H54 (cell line): ENCODE data around the gene RCOR3.
"Not testable (repeated sequence)": the region's sequence is repeated elsewhere in the genome, so short reads cannot be mapped to it uniquely, and the experiment has no call there.

Source experiments
- DNase-seq: peaks from one replicate; pipeline ENCODE4 v3.0.0; 2011; ENCODE audit warnings: low spot score, mixed read lengths; ENCODE audit not compliant: insufficient read length
- FAIRE-seq: peaks from 3 replicates; lab custom pipeline; 2011; peaks lifted over from hg19 to GRCh38; lab: Jason Lieb, UNC
- POLR2A ChIP-seq: IDR thresholded peaks from 2 replicates; pipeline ENCODE4 v1.6.1; 2011; ENCODE audit warnings: low read depth, mild to moderate bottlenecking, low read length

The RCOR3 gene

DNA sequence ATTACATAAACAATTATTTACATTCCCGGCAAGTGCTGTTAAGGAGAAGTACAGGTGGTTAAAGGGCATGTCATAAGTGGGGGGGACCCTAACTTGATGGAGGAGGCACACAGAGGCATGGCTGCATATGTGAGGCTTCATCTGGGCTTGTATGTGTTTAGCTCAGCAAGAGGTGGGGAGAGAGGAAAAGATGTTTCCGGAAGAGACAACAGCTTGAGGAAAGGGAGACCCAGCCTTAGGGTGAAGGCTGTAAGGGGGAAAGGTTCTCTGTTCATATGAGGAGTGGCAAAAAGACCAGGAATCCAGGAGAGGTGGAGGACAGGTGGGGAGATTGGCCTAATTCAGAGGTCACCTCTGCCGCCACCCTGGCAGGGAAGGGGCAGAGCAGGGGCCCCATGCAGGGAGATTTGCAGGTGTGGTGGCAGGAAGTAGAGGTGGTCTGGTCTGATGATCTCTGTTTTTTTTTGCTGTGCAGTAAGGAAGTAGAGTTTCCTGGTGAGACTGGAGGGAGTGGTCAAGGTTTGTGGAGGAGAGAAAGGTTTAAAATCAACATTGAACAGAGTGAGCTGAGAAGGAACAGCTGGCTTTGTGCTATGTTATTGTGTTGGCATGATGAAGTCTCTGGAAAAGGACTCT lies 76.5 kb downstream of the RCOR3 start:
- no peak for DNase-seq
- no peak for TF ChIP-seq POLR2A
- no peak for FAIRE-seq

DNA sequence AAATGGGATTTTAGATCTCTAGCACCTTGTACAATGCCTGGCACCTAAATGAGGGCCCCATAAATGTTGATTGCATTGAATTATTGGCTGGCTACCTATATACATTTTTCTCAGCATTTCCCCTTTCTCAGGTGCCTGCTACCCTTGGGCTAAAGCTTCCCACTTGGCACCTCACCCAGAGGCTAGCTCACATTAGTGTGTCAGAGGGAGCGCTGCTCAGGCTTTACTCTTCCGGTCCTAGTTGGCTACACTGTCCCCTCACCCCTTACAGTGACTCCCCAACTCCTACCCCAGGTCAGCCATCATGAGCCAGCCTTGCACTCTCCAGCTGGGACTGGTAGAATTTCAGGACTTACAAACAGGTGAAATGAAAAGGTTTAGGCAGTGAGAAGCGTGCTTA lies 77.0 kb downstream of the RCOR3 start:
- DNase-seq (no peak), FAIRE-seq (no peak)
- TF ChIP-seq POLR2A = no peak

DNA sequence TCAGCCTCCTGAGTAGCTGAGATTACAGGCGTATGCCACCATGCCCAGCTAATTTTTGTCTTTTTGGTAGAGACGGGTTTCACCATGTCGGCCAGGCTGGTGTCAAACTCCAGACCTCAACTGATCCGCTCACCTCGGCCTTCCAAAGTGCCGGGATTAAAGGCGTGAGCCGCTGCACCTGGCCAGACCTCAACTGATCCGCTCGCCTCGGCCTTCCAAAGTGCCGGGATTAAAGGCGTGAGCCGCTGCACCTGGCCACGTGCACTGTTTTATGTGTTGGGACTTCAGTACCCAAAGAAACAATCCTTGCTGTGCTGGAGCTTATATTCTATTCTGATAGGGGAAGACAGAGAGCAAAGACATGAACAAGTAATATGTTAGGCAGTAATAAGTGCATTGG lies 77.6 kb downstream of the RCOR3 start:
- no peak for FAIRE-seq
- DNase-seq = no peak
- no peak for TF ChIP-seq POLR2A

DNA sequence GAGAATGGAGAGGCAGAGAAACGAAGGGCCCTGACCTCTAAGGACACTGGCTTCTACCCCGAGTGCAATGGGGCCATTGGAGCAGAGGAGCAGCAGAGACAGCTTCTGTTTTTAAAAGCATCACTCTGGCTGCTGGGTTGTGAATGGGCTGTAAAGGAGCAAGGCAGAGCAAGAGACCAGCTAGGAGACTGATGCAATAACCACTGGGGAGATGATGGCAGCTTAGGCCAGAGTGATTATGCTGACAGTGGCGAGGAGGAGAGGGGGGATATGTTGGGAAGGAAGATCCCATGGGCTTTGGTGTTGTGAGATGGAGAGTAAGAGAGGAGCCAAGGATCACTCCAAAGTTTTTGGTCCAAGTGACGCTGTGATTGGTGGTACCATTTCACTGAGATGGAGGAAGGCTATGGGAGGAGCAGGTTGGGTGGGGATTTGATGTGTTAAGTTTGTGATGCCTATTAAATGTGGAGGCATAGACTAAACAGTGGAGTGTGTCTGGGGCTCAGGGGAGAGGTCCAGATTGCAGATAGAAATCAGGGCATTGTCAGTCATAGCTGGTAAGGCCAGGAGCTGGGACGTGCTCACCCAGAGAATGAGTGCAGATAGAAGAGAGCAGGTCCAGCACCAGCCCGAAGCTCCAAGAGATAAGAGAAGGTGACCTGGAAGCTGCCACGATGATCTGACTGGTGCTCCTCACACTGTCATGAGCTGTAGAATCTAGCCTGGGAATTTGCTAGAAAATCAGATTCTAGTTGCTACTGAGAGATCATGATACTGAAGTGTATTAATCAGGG lies 78.5 kb downstream of the RCOR3 start:
- FAIRE-seq (no peak), DNase-seq (no peak)
- TF ChIP-seq POLR2A = no peak

DNA sequence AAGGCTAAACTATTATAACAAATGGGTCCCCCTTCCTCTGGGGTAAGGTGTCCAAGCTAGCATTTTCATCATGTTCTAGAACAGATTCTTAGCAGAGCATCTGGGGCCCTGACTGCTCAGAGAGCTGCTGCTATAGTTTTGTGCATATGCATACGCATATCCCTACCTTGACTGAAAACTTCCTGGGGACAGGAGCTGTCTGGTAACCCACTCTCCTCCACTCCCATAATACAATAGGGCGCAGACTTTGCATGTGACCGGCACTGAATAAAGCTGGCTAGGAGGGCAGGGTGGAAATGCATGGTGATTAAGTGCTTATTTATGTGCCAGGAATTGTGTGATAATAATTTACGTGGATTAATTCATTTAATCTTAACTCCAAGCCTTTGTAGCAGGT lies 79.1 kb downstream of the RCOR3 start:
- no peak for DNase-seq
- FAIRE-seq = no peak
- no peak for TF ChIP-seq POLR2A

DNA sequence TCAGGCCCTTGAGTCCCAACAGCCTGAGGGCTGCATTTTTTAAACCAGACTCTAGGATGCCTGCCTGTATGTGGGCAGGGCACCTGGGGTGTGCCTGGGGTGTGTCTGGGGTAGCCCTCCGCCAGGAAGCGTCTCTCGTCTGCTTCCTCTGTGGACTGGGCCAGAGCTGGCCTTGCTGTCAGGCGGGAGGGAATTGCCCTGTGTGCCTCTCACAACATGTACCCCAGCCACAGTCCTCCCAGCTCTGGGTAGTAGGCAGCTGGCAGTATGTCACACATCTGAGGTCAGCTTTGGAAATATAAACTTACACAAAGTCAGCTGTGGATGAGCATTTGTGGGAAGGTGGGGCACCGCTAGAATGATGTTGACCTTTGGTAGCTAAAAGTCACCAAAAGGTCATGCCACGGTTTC lies 80.5 kb downstream of the RCOR3 start:
- FAIRE-seq (no peak), DNase-seq (no peak)
- no peak for TF ChIP-seq POLR2A

DNA sequence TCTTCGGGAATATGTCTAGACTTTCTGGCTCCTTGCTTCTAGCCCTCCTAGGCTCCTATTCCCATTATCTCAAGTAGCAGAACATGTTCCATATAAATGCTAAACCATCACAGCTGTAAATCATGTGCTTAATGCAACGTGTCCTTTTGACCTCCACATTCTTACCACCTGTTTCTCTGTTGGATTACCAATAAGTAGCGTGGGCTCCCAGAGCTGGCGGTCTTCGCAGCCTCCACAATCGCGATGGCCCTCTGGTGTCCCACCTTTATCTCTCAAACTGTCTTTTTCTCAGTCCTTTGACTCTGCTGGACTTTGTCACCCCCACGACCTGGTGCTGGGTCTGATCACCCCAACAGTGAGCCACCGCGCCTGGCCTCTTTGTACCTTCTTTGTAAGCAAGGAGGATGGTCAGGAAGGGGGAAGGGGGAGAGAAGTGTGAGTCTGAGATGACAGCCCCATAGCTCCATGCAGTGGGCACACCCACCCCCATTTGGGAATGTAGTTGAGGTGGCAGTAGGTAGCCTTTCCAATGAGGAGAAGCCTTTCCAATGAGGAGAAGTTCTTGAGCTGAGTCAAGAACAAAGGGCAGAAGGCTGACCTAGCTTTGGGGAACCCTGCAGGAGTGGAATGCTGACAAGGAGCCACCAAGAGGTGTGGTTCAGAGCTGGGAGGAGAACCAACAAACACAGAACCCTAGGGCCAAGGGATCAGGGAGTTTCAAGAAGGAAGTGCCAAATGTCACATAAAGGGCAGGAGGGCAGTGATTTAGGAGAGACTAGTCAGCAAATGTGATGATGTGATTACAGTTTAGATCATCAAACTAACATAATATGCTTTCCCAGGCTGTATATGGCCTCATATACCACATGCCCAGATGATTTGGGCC lies 81.7 kb downstream of the RCOR3 start:
- TF ChIP-seq POLR2A = no peak
- FAIRE-seq = no peak
- DNase-seq = no peak

DNA sequence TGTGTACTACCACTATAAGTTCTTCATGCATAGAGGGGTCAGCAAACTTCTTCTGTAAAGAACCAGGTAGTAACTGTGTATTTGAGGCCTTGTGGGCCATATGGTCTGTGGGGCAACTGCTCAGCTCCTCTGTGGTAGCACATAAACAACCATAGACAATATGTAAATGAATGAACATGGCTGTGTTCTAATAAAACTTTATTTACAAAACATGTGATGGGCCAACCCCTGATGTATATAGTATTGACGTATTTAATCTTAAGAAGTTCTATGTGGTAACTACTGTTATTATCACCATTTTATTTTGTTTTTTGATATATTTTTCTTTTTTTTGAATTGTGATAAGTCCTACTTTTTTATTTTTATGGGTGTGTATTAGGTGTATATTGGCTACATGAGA lies 82.8 kb downstream of the RCOR3 start:
- no peak for FAIRE-seq
- DNase-seq = no peak
- no peak for TF ChIP-seq POLR2A

DNA sequence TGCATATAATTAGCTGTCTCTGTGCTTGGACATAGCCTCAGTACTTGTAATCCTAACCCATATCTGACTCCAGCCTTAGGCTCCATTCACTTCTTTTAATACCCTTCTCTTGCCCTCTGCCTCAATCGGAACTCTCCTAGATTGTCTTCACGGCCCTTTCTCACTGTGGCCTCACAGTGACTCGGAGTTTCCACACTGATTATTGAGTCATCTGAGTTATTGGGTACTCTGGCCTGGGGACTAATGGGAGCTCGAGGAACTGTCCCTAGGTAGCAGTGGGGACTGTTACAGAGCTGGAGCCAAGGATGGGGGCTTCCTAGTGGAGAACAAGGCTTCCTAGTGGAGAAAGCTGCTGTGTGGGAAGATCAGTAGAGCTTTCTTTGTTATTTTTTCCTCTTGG lies 84.4 kb downstream of the RCOR3 start:
- FAIRE-seq (no peak), DNase-seq (no peak)
- no peak for TF ChIP-seq POLR2A

DNA sequence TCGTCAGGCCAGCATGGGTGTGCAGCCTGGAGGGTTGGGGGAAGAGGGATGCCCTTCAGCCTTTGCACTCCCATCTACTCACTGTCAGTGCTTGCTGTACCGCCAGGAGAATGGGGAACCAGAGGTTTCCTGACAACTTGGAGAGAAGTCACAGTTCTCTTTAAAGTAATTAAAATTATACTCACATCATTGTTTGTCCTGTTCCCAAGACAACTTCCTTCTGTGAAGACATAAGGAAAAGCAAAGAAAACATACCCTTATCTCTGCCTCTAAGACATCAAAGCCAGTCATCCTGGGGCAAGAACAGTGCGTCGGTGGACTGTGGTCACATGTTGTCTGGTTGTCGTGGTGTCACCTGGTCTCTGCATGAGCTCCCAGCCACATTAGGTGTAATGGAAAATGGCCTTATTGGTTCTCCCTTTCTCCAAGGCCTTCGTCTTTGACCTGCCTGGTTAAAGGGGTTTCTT lies 85.0 kb downstream of the RCOR3 start:
- FAIRE-seq = no peak
- no peak for TF ChIP-seq POLR2A
- no peak for DNase-seq

DNA sequence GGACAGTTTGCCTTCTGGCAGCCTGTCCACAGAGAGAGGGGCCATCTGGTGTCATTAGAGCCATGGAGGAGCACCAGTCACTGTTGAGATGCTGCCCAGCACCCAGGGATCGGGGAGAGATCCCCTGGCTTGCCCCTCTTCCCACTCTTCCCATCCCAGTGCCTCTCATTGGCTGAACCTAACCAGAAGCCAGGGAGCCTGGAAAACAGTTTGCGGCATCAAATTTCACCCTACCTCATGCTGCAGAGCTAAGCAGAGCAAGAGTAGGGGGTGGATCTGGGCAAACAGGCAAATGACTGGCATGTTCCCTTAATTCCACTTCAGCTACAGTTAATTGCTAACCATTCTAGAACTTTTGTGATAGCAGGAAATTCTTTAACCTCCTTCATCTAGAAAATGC lies 86.6 kb downstream of the RCOR3 start:
- no peak for DNase-seq
- no peak for FAIRE-seq
- TF ChIP-seq POLR2A = no peak

DNA sequence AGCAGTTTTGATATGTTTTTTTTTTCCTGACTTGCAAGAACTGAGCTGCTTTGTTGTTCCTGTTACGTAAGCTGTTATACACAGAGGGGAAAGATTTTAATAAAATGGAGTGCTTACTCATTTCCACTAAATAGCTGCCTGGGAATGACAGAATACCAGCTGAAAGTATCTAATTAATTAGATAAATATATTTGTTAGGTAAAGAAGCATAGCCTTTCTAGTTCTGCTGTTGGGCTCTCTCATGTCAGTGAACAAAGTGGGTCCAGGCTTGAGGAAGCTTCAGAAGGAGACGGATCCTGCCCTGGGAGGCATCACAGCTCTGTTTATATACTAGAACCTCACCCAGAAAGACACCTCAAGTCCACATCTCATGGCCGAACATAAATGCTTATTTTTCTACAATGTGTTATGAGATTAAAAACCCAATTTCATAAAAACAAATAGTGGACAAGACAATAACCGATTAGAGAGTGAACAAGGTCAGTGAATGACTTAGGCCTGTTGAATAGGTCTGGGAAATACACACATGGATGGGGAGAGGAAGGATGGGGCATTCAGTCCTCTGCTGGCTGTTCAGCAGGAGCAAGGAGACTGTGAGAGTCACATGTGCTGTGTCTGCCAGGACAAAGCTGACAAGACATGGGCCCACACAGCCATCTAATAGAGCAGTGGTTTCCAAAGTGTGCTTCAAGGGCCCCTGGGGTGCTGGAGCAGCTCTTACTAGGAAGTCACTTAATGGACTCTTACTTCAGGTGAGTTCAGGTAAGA lies 88.1 kb downstream of the RCOR3 start:
- no peak for FAIRE-seq
- TF ChIP-seq POLR2A = no peak
- DNase-seq = no peak

DNA sequence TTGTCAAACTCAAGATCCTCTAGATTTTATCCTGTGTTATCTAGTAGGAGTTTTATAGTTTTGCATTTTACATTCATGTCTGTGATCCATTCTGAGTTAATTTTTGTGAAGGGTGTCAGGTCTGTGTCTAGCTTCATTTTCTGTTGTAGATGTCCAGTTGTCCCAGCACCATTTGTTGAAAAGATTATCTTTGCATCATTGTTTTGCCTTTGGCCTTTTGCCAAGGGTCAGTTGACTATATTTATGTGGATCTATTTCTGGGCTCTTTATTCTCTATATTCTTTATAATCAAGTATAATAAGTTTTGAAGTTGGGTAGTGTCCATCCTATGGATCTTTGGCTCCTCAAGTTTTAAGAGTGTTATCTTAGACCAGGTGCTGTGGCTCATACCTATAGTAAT lies 89.4 kb downstream of the RCOR3 start:
- no peak for FAIRE-seq
- DNase-seq = no peak
- no peak for TF ChIP-seq POLR2A

DNA sequence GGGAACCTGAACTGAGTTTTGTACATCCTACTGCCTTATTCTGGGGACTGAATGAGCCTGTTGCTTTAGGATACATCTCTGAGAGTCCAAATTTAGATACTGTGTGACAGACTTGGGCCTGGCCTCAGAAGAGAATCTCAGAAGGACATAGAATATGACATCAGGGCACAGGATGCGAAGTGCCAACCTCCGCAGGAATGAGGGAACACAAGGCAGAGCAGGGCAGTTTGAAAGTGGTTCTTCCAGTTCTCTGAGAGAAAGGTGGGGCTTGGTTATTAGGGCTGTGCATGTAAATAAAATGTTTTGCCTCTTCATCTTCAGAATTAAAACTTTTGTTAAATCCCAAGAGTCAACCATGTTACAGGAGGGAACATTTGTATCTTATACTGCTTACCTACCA lies 90.6 kb downstream of the RCOR3 start:
- TF ChIP-seq POLR2A = no peak
- FAIRE-seq (no peak), DNase-seq (no peak)

DNA sequence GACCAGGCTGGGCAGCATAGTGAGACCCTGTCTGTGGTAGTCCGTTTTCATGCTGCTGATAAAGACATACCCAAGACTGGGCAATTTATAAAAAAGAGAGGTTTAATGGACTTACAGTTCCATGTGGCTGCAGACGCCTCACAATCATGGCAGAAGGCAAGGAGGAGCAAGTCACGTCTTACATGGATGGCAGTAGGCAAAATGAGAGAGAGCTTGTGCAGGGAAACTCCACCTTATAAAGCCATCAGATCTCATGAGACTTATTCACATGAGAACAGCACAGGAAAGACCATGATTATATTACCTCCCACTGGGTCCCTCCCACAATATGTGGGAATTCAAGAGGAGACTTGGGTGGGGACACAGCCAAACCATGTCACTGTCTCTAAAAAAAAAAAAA lies 92.9 kb downstream of the RCOR3 start:
- not testable (repeated sequence) for DNase-seq

More for the DNA sequence above, 92.9 kb downstream of the RCOR3 start:
- not testable (repeated sequence) for FAIRE-seq
